ENCODE results near the gene TULP4.

TULP4 gene

GRCh38 chr6:158406736-158407135, 94.5 kb downstream of the TULP4 start:
- TF ChIP-seq CREB5 (CRISPR knock-in tag; IDR thresholded peaks at IDR 0.05; ENCODE audit: low read depth) (no peak), ZNF8 (CRISPR knock-in tag; IDR thresholded peaks at IDR 0.05) (no peak), GLIS3 (CRISPR knock-in tag; IDR thresholded peaks at IDR 0.05) (no peak), ZNF70 (CRISPR knock-in tag; IDR thresholded peaks at IDR 0.05) (no peak), OSR1 (CRISPR knock-in tag; IDR thresholded peaks at IDR 0.05) (no peak), ARNTL (CRISPR knock-in tag; IDR thresholded peaks at IDR 0.05; ENCODE audit: borderline replicate concordance, low read depth) (no peak), SNAI2 (CRISPR knock-in tag; IDR thresholded peaks at IDR 0.05) (no peak), ZNF565 (CRISPR knock-in tag; conservative IDR thresholded peaks at IDR 0.05; ENCODE audit: low read depth) (no peak), RARB (CRISPR knock-in tag; IDR thresholded peaks at IDR 0.05) (no peak), ZC3H10 (CRISPR knock-in tag; IDR thresholded peaks at IDR 0.05) (no peak), ESRRG (CRISPR knock-in tag; IDR thresholded peaks at IDR 0.05) (no peak), ZFP30 (CRISPR knock-in tag; IDR thresholded peaks at IDR 0.05) (no peak), TCF4 (CRISPR knock-in tag; IDR thresholded peaks at IDR 0.05; ENCODE audit: borderline replicate concordance) (no peak), BACH2 (CRISPR knock-in tag; IDR thresholded peaks at IDR 0.05; ENCODE audit: borderline replicate concordance) (no peak), PPARA (CRISPR knock-in tag; IDR thresholded peaks at IDR 0.05; ENCODE audit: borderline replicate concordance) (no peak), ZFP3 (CRISPR knock-in tag; IDR thresholded peaks at IDR 0.05) (no peak), CSDC2 (CRISPR knock-in tag; IDR thresholded peaks at IDR 0.05) (no peak)
- TF ChIP-seq, protein P1, sequence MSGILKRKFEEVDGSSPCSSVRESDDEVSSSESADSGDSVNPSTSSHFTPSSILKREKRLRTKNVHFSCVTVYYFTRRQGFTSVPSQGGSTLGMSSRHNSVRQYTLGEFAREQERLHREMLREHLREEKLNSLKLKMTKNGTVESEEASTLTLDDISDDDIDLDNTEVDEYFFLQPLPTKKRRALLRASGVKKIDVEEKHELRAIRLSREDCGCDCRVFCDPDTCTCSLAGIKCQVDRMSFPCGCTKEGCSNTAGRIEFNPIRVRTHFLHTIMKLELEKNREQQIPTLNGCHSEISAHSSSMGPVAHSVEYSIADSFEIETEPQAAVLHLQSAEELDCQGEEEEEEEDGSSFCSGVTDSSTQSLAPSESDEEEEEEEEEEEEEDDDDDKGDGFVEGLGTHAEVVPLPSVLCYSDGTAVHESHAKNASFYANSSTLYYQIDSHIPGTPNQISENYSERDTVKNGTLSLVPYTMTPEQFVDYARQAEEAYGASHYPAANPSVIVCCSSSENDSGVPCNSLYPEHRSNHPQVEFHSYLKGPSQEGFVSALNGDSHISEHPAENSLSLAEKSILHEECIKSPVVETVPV (CRISPR knock-in tag; IDR thresholded peaks at IDR 0.05), result no peak
- TF ChIP-seq, protein P2, sequence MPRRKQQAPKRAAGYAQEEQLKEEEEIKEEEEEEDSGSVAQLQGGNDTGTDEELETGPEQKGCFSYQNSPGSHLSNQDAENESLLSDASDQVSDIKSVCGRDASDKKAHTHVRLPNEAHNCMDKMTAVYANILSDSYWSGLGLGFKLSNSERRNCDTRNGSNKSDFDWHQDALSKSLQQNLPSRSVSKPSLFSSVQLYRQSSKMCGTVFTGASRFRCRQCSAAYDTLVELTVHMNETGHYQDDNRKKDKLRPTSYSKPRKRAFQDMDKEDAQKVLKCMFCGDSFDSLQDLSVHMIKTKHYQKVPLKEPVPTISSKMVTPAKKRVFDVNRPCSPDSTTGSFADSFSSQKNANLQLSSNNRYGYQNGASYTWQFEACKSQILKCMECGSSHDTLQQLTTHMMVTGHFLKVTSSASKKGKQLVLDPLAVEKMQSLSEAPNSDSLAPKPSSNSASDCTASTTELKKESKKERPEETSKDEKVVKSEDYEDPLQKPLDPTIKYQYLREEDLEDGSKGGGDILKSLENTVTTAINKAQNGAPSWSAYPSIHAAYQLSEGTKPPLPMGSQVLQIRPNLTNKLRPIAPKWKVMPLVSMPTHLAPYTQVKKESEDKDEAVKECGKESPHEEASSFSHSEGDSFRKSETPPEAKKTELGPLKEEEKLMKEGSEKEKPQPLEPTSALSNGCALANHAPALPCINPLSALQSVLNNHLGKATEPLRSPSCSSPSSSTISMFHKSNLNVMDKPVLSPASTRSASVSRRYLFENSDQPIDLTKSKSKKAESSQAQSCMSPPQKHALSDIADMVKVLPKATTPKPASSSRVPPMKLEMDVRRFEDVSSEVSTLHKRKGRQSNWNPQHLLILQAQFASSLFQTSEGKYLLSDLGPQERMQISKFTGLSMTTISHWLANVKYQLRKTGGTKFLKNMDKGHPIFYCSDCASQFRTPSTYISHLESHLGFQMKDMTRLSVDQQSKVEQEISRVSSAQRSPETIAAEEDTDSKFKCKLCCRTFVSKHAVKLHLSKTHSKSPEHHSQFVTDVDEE (CRISPR knock-in tag; IDR thresholded peaks at IDR 0.05), result no peak
- TF ChIP-seq, protein P3, sequence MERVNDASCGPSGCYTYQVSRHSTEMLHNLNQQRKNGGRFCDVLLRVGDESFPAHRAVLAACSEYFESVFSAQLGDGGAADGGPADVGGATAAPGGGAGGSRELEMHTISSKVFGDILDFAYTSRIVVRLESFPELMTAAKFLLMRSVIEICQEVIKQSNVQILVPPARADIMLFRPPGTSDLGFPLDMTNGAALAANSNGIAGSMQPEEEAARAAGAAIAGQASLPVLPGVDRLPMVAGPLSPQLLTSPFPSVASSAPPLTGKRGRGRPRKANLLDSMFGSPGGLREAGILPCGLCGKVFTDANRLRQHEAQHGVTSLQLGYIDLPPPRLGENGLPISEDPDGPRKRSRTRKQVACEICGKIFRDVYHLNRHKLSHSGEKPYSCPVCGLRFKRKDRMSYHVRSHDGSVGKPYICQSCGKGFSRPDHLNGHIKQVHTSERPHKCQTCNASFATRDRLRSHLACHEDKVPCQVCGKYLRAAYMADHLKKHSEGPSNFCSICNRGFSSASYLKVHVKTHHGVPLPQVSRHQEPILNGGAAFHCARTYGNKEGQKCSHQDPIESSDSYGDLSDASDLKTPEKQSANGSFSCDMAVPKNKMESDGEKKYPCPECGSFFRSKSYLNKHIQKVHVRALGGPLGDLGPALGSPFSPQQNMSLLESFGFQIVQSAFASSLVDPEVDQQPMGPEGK (CRISPR knock-in tag; IDR thresholded peaks at IDR 0.05; ENCODE audit: borderline replicate concordance), result no peak
- ATAC-seq, result no peak

- TF ChIP-seq GLIS3 (CRISPR knock-in tag; IDR thresholded peaks at IDR 0.05), result no peak
- no peak for TF ChIP-seq RARB (CRISPR knock-in tag; IDR thresholded peaks at IDR 0.05)
- no peak for ATAC-seq
Measured at GRCh38 chr6:158408013-158408412, 95.7 kb downstream of the TULP4 start.

- peak; percentile 77 for ATAC-seq
- TF ChIP-seq ZNF8 (CRISPR knock-in tag; IDR thresholded peaks at IDR 0.05), result no peak
- TF ChIP-seq, protein P4, sequence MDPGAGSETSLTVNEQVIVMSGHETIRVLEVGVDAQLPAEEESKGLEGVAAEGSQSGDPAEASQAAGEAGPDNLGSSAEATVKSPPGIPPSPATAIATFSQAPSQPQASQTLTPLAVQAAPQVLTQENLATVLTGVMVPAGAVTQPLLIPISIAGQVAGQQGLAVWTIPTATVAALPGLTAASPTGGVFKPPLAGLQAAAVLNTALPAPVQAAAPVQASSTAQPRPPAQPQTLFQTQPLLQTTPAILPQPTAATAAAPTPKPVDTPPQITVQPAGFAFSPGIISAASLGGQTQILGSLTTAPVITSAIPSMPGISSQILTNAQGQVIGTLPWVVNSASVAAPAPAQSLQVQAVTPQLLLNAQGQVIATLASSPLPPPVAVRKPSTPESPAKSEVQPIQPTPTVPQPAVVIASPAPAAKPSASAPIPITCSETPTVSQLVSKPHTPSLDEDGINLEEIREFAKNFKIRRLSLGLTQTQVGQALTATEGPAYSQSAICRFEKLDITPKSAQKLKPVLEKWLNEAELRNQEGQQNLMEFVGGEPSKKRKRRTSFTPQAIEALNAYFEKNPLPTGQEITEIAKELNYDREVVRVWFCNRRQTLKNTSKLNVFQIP (CRISPR knock-in tag; IDR thresholded peaks at IDR 0.05; ENCODE audit: borderline replicate concordance, low read depth), result no peak
- TF ChIP-seq ZC3H10 (CRISPR knock-in tag; IDR thresholded peaks at IDR 0.05), result no peak
- TF ChIP-seq ZFP3 (CRISPR knock-in tag; IDR thresholded peaks at IDR 0.05), result no peak
- TF ChIP-seq, protein P2 (CRISPR knock-in tag; IDR thresholded peaks at IDR 0.05), result peak; percentile 67; the same call in 1 of the 2 replicates
- TF ChIP-seq ARNTL (CRISPR knock-in tag; IDR thresholded peaks at IDR 0.05; ENCODE audit: borderline replicate concordance, low read depth), result no peak
- TF ChIP-seq OSR1 (CRISPR knock-in tag; IDR thresholded peaks at IDR 0.05), result no peak
- no peak for TF ChIP-seq CSDC2 (CRISPR knock-in tag; IDR thresholded peaks at IDR 0.05)
- TF ChIP-seq BACH2 (CRISPR knock-in tag; IDR thresholded peaks at IDR 0.05; ENCODE audit: borderline replicate concordance), result no peak
- no peak for TF ChIP-seq PPARA (CRISPR knock-in tag; IDR thresholded peaks at IDR 0.05; ENCODE audit: borderline replicate concordance)
- TF ChIP-seq, protein P3 (CRISPR knock-in tag; IDR thresholded peaks at IDR 0.05; ENCODE audit: borderline replicate concordance), result no peak
- peak; percentile 81; the same call in 1 of the 2 replicates for TF ChIP-seq SNAI2 (CRISPR knock-in tag; IDR thresholded peaks at IDR 0.05)
- no peak for TF ChIP-seq TOX (CRISPR knock-in tag; IDR thresholded peaks at IDR 0.05; ENCODE audit: borderline replicate concordance)
- TF ChIP-seq ISL1 (CRISPR knock-in tag; IDR thresholded peaks at IDR 0.05), result no peak
- TF ChIP-seq TCF4 (CRISPR knock-in tag; IDR thresholded peaks at IDR 0.05; ENCODE audit: borderline replicate concordance), result peak; percentile 48; the same call in 1 of the 2 replicates
Measured at GRCh38 chr6:158408552-158409130, 96.4 kb downstream of the TULP4 start.

All from SK-N-SH treated with all-trans-retinoic acid at 6 μM for 48 hours (cell line).